Central memory CD8-positive, alpha-beta T cell (primary cell): Measurements from ENCODE around the gene CHPF.
A peak's percentile ranks its signal among the peaks of the same experiment; 100 is the strongest.

Source experiments
- ATAC-seq: fragments of 150-1000 bp; cut with Tn5 transposase; replicated peaks from 2 replicates; pipeline ENCODE4 v1.10.0; 2022; ENCODE audit warnings: mild to moderate bottlenecking, moderate FRiP score, moderate number of reproducible peaks; ENCODE audit not compliant: poor library complexity, severe bottlenecking; ENCODE audit errors: extremely low read depth
- DNase-seq, 2 donors: peaks; one replicate each; pipeline ENCODE4 v3.0.0; 2021; ENCODE audit warnings: low spot score in 2 of 2
- H3K27ac Mint-ChIP-seq: one replicate; pipeline ENCODE4 v1.8.0; 2022; ENCODE audit warnings: low read depth, mild to moderate bottlenecking, moderate library complexity, mixed read lengths
- H3K27me3 Mint-ChIP-seq: one replicate; pipeline ENCODE4 v1.8.0; 2022; ENCODE audit warnings: mixed read lengths
- H3K36me3 Mint-ChIP-seq: one replicate; pipeline ENCODE4 v1.8.0; 2022; ENCODE audit warnings: mild to moderate bottlenecking, moderate library complexity, mixed read lengths; ENCODE audit not compliant: insufficient read depth
- H3K4me1 Mint-ChIP-seq: one replicate; pipeline ENCODE4 v1.8.0; 2022; ENCODE audit warnings: mixed read lengths
- H3K4me3 Mint-ChIP-seq: one replicate; pipeline ENCODE4 v1.8.0; 2022; ENCODE audit warnings: mild to moderate bottlenecking, moderate library complexity, mixed read lengths
- H3K9me3 Mint-ChIP-seq: one replicate; pipeline ENCODE4 v1.8.0; 2022; ENCODE audit warnings: mixed read lengths

CHPF gene

GRCh38 chr2:219517954-219518778, 25.4 kb downstream of the CHPF start:
- no peak for ATAC-seq
- Mint-ChIP-seq H3K27ac (no peak overlapping the region), H3K36me3 (peaks cover 4% of the 10 kb centered on the region), H3K9me3 (no peaks in the 10 kb centered on the region), H3K4me1 (peaks cover 20% of the 10 kb centered on the region), H3K27me3 (peaks cover 94% of the 10 kb centered on the region), H3K4me3 (no peak overlapping the region)
- no peak for DNase-seq

- Mint-ChIP-seq H3K36me3 (peaks cover 2% of the 10 kb centered on the region), H3K4me3 (no peak overlapping the region), H3K27me3 (peaks cover 99% of the 10 kb centered on the region), H3K4me1 (peaks cover 19% of the 10 kb centered on the region), H3K27ac (no peak overlapping the region), H3K9me3 (no peaks in the 10 kb centered on the region)
- no peak for ATAC-seq
- DNase-seq, result no peak
These were observed 26.7 kb downstream of the CHPF start for GRCh38 chr2:219516888-219517287.

- DNase-seq (no peak), ATAC-seq (no peak)
- Mint-ChIP-seq H3K9me3 (no peaks in the 10 kb centered on the region), H3K4me1 (peaks cover 14% of the 10 kb centered on the region), H3K4me3 (no peak overlapping the region), H3K27ac (no peak overlapping the region), H3K36me3 (peaks cover 2% of the 10 kb centered on the region), H3K27me3 (peaks cover 99% of the 10 kb centered on the region)
These were observed 27.6 kb downstream of the CHPF start for GRCh38 chr2:219515874-219516629.

- DNase-seq, result no peak
- no peaks in the 10 kb centered on the region for H3K36me3 Mint-ChIP-seq
- H3K27me3 Mint-ChIP-seq, result peaks cover 99% of the 10 kb centered on the region
- no peaks in the 10 kb centered on the region for H3K9me3 Mint-ChIP-seq
- H3K4me3 Mint-ChIP-seq, result no peak overlapping the region
- no peak for ATAC-seq
- peaks cover 26% of the 10 kb centered on the region for H3K4me1 Mint-ChIP-seq
- no peak overlapping the region for H3K27ac Mint-ChIP-seq
These were observed 28.8 kb downstream of the CHPF start for GRCh38 chr2:219514836-219515235.

- Mint-ChIP-seq H3K9me3 (no peaks in the 10 kb centered on the region), H3K4me1 (peaks cover 31% of the 10 kb centered on the region), H3K36me3 (no peaks in the 10 kb centered on the region), H3K27ac (no peak within 1 kb of the TSS), H3K4me3 (peak within 1 kb of the TSS; percentile 34), H3K27me3 (peaks cover 99% of the 10 kb centered on the region)
- no peak for DNase-seq
- no peak for ATAC-seq
These were observed 29.3 kb downstream of the CHPF start, which contains the start of gene ASIC4 for GRCh38 chr2:219514196-219514761. Gene ASIC4, plus strand, starts transcription at chr2:219514482. Its CDS starts 243 bp downstream, at chr2:219514725.

- Mint-ChIP-seq H3K27ac (no peak overlapping the region), H3K36me3 (no peaks in the 10 kb centered on the region), H3K27me3 (peaks cover 95% of the 10 kb centered on the region), H3K4me1 (peaks cover 31% of the 10 kb centered on the region), H3K4me3 (peak overlapping the region; percentile 34), H3K9me3 (no peaks in the 10 kb centered on the region)
- ATAC-seq, result no peak
- DNase-seq, result no peak
These were observed 29.8 kb downstream of the CHPF start for GRCh38 chr2:219513787-219514186.

GRCh38 chr2:219512524-219513216, 30.9 kb downstream of the CHPF start:
- Mint-ChIP-seq H3K27ac (no peak overlapping the region), H3K27me3 (peaks cover 88% of the 10 kb centered on the region), H3K36me3 (no peaks in the 10 kb centered on the region), H3K4me1 (peaks cover 31% of the 10 kb centered on the region), H3K9me3 (no peaks in the 10 kb centered on the region), H3K4me3 (no peak overlapping the region)
- ATAC-seq (no peak), DNase-seq (no peak)

GRCh38 chr2:219511547-219512325, 31.9 kb downstream of the CHPF start:
- ATAC-seq, result no peak
- Mint-ChIP-seq H3K36me3 (peaks cover under 1% of the 10 kb centered on the region), H3K27me3 (peaks cover 83% of the 10 kb centered on the region), H3K4me3 (no peak overlapping the region), H3K4me1 (peaks cover 31% of the 10 kb centered on the region), H3K27ac (no peak overlapping the region), H3K9me3 (no peaks in the 10 kb centered on the region)
- DNase-seq, result no peak

- no peak overlapping the region for H3K27ac Mint-ChIP-seq
- peaks cover 31% of the 10 kb centered on the region for H3K4me1 Mint-ChIP-seq
- DNase-seq (no peak), ATAC-seq (no peak)
- peaks cover 3% of the 10 kb centered on the region for H3K36me3 Mint-ChIP-seq
- H3K4me3 Mint-ChIP-seq, result peak overlapping the region; percentile 56
- H3K27me3 Mint-ChIP-seq, result peaks cover 72% of the 10 kb centered on the region
- H3K9me3 Mint-ChIP-seq, result no peaks in the 10 kb centered on the region
These were observed 33.0 kb downstream of the CHPF start for GRCh38 chr2:219510512-219511135.

GRCh38 chr2:219509780-219510511, 33.7 kb downstream of the CHPF start:
- Mint-ChIP-seq H3K4me3 (peak overlapping the region; percentile 56), H3K36me3 (peaks cover 5% of the 10 kb centered on the region), H3K9me3 (no peaks in the 10 kb centered on the region), H3K27ac (no peak overlapping the region), H3K27me3 (peaks cover 66% of the 10 kb centered on the region), H3K4me1 (peaks cover 31% of the 10 kb centered on the region)
- ATAC-seq, result peak; percentile 84
- peak; percentile 21 to 31 for DNase-seq
